Measurements from ENCODE around the gene UBE4B.
"Not testable (repeated sequence)": the region's sequence is repeated elsewhere in the genome, so short reads cannot be mapped to it uniquely, and the experiment has no call there.

The UBE4B gene

DNA sequence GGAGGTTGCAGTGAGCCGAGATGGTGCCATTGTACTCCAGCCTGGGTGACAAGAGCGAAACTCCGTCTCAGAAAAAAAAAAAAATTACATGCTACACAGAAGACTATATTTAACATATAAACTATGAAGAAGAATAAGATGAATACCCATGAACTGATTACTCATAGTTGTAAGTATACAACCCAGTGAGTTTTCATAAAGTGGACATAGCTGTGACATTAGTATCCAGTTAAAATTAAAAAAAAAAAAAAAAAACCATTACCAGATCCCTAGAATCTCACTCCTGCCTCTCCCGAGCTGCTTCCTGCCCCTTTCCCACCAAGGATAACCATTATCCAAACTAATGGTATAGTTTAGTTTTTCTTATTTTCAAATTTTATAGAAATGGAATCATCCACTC lies 37.4 kb downstream of the UBE4B start:
- H3K4me3 ChIP-seq (ENCODE audit: low read depth, low read length), result no peak overlapping the region

DNA sequence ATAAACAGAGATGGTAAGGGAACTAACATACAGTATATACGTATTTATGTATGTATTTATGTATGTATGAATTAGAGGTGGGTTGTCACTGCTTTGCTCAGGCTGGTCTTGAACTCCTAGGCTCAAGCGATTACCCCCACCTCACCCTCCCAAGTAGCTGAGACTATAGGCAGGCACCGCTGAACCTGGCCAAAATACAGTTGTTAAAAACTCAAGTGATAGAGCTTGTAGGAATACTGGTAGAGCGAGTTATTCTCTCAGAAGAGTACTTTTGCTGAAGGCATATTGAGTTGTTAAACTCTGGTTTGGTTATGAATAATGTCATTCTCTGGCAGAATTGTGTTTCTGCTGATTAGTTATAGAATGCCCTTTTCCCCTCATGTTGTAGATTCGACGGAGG lies 38.9 kb downstream of the UBE4B start:
- no peak overlapping the region for H3K4me3 ChIP-seq (ENCODE audit: low read depth, low read length)

DNA sequence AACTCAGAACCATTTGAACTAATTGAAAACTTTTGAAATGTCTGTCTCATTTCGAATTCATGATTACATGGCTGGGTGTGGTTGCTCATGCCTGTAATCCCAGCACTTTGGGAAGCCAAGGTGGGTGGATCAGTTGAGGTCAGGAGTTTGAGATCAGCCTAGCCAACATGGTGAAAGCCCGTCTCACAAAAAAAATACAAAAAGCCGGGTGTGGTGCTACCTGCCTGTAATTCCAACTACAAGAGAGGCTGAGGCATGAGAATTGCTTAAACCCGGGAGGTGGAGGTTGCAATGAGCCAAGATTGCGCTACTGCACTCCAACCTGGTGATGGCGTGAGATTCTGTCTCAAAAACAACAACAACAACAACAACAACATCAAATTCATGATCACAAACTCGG lies 40.6 kb downstream of the UBE4B start:
- not testable (repeated sequence) for H3K4me3 ChIP-seq (ENCODE audit: low read depth, low read length)

DNA sequence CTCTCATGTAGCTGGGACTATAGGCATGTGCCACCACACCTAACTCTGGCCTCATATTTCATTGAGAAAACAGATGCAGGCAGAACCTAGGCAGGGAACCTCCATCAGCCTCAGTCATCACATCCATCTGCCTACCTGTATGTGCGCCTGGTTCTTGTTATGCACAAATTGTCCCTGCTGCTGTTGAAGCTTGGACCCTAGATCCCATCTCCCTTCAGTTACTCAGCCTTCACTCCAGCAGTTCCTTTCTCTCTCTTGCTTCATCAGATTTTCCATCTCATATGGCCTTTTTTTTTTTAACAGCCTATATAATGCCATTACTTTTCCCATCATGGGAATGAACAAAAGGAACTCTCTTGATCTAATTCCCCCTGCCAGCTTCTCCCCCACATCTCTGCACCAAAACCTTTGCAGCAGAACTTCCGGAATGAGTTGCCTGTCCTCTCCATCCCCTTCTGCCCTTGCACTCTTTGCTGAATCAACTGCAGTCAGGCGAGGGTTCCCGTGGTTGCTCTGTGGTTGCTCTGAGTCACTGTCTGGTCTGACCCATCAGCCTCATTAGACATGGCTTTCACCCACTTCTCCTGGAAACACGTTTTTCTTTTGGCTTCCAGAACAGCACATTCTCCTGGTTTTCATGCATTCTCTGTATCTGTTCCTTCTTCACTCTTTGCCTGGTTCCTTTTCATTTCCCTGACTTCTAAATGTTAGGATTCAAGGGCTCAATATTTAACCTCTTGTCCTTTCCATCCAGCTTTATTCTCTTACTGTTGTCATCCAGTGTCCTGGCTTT lies 41.5 kb downstream of the UBE4B start:
- no peak overlapping the region for H3K4me3 ChIP-seq (ENCODE audit: low read depth, low read length)

DNA sequence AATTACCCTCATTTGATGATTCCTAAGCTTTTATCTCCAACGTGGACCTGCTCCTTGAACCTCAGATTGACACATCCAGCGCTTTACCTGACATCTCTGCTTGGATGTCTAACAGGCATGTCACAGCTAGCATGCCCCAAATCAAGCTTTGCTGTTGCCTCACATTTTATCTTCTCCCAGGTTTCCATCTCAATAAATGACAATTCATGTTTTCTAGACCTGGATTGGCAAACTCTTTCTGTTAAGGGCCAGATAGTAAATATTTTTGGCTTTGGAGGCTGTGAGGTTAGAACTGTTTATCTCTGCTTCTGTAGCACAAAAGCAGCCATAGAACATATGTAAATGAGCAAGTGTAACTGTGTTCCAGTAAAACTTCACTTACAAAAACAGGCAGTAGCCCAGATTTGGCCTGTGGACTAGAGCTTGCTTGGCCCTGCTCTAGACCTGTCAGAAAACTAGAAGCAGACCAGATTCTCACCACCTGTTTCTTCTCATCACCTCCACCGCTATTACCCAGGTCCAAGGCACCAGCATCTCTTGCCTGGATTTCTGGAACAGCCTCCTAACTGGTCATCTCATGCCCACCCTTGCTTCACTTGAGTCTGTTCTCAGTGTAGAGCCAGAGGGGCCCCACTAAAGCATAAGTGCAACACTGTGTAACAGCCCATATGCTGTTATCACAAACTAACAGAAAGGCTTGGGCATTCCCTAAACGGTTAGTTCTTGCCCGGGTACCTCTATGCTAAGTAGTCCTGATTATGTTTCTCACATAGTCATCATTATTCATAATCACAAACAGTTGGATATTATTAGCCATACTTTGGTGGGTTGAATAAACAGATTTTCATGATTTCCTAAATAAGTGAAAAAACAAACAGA lies 42.3 kb downstream of the UBE4B start:
- no peak overlapping the region for H3K4me3 ChIP-seq (ENCODE audit: low read depth, low read length)

DNA sequence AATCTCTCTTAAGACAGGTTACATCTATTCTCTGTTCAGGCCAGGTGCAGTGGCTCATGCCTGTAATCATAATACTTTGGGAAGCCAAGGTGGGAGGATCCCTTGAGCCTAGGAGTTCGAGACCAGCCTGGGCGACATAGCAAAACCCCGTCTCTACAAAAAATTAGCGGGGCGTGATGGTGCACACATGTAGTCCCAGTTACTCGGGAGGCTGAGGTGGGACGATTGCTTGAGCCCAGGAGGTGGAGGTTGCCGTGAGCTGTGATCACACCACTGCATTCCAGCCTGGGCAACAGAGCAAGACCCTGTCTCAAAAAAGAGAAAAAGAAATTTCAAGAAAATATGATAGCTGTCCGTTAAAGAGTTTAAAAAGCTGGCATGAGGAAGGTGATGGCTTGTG lies 43.0 kb downstream of the UBE4B start:
- H3K4me3 ChIP-seq (ENCODE audit: low read depth, low read length), result no peak overlapping the region

DNA sequence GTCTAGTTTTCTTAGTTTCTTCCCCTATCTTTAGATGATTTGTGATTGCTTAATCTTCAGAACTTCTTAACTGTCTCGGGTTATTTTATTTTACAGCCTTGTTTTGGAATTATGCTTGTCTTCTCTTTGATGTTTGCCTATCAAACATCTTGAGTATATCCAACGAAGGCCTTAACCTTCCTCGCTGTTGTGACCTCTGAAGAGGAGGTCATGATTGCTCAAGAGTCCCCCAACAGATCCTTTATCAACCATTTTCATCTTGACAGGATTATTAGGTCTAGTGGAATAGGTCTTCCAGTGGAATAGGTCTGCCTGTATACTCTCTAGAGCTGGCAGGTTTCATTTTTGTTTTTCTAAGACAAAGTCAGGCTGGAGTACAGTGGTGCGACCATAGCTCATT lies 45.7 kb downstream of the UBE4B start:
- H3K4me3 ChIP-seq (ENCODE audit: low read depth, low read length), result no peak overlapping the region

DNA sequence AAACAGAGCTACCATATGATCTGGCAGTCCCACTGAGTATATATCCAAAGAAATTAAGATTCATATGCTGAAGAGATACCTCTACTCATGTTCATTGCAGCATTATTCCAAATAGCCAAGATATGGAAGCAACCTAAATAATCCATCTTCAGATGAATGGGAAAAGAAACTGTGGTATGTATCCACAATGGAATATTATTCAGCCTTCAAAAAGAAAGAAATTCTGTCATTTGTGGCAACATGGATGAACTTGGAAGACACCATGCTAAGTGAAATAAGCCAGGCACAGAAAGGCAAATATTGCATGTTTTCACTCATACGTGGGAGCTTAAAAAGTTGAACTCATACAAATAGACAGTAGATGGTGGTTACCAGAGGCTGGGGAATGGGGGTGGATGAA lies 47.8 kb downstream of the UBE4B start:
- no peak overlapping the region for H3K4me3 ChIP-seq (ENCODE audit: low read depth, low read length)

DNA sequence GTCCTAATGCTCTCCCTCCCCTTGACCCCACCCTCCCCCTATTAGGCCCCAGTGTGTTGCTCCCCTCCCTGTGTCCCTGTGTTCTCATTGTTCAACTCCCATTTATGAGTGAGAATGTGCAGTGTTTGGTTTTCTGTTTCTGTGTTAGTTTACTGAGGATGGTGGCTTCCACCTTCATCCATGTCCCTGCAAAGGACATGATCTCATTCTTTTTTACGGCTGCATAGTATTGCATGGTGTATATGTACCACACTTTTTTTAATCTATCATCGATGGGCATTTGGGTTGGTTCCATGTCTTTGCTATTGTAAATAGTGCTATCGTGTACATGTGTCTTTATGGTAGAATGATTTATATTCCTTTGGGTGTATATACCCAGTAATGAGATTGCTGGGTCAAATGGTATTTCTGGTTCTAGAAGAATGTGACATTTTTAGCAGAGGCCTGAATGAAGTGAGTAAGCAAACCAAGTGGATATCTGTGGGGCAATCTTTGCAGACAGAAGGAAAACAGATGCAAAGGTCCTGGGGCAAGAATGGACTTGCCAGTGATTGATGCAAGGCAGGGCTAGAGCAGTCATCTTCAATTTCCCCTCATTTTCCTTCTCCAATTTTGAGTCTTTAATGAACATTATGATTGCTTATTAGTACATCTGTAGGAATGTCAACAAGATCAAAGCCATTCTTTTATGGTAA lies 50.2 kb downstream of the UBE4B start:
- no peak overlapping the region for H3K4me3 ChIP-seq (ENCODE audit: low read depth, low read length)

DNA sequence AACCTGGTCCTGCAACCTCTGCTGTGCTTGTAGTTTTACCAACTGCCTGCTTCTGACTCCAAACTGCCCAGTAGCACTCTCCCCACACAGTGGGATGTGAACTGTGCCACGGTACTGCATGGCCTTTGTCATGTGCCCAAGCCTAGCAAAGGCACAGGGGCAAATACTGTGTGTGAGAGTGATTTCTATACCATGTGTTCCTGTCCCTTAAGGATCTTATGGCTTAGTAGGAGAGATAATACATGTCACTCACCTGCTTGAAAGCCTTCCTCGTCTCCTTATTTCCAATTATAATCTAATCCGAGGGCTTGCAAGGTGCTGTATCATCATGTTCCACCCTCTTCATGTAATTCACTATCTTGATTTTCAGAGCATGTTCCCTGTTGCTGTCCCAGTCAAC lies 51.3 kb downstream of the UBE4B start:
- no peak overlapping the region for H3K4me3 ChIP-seq (ENCODE audit: low read depth, low read length)

DNA sequence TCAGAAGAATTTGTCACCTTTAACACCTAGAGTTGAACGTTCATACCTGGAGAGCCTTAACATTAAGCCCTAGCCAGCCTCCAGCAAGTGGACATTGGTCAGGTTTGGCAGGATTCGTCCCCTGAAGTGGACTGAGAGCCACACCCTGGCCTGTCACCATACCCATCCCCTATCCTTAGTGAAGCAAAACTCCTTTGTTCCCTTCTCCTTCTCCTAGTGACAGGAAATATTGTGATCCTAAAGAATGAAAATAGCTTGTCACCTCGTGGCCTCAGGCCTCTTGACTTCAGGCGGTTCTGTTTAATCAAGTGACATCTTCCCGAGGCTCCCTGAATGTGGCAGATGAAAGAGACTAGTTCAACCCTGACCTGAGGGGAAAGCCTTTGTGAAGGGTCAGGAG lies 52.3 kb downstream of the UBE4B start:
- H3K4me3 ChIP-seq (ENCODE audit: low read depth, low read length), result no peak overlapping the region

DNA sequence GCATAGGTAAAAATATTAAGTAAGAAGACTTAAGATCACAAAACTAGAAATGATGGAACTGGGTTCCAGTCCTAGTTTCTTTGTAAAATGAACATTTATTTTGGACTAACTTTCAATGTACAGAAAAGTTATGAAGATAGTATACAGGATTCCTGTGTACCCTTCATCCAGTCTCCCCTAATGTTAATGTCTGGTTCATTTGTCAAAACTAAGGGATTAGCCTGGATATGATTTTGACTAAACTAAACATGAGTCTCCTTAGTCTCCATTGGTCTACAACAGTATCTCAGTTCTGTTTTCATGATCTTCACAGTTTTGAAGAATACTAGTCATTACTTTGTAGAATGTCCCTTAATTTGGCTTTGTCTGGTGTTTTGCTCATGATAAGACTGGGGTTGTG lies 54.5 kb downstream of the UBE4B start:
- no peak overlapping the region for H3K4me3 ChIP-seq (ENCODE audit: low read depth, low read length)

DNA sequence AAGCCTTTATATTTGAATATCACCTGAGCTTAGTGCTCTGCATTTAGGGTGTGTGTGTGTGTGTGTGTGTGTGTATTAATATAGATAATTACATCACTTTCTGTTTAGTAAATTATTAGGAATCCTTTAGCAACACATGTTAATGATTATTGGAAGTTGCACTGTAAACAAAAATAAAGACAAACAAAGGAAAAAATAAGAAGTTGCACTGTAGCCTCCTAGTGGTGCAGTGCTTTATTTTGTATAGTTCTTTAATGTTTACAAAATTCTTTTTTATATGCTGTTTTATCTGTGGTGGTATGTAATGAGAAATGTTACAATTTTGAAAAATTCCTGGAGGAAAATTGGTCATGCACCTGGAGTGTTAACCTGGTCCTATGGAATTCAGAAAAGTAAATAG lies 69.2 kb downstream of the UBE4B start:
- H3K4me3 ChIP-seq (ENCODE audit: low read depth, low read length), result no peak overlapping the region

DNA sequence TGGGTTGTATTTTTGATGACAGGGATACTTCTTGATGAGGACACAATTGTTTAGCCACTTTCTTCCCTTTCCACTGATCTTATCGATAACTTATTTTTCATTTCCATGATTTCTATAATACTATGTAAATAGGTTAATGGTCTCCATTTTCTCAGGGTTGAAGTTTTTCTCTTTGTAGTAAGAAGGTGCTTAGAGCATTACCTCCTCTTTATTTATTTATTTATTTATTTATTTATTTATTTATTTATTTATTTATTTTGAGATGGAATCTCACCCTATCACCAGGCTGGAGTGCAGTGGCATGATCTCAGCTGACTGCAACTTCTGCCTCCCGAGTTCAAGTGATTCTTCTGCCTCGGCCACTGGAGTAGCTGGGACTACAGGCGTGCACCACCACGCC lies 70.4 kb downstream of the UBE4B start:
- no peak overlapping the region for H3K4me3 ChIP-seq (ENCODE audit: low read depth, low read length)

DNA sequence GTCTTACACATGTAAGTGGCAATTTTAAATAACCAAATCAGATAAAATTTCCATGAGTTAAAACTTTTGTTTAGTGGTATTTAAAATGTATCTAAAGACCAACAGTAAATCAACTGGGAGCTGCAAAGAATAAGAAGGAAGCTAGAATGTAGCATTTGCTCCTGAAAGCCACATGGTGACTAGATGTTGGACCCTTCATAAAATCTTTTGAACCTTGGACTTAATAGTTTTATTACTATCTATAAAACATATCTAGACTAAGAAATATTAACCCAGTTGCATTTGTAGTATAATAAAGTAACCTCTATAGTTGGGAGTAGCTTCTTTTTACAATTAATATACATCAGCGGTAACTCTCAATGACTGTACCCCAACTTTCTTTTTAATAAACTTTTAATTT lies 72.1 kb downstream of the UBE4B start:
- H3K4me3 ChIP-seq (ENCODE audit: low read depth, low read length), result no peak overlapping the region

DNA sequence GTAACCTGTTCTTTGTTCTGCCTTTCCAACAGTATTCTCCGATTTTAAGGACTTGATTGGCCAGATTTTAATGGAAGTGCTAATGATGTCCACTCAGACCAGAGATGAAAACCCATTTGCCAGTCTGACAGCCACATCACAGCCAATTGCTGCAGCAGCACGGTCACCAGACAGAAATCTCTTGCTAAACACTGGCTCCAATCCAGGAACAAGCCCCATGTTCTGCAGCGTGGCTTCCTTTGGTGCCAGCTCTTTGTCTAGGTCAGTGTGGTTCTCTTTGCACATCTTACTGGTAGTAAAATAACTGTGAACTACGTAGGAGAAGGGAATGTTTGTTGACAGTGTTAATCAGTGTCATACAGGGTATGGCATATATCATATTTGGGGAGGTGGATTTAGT lies 72.7 kb downstream of the UBE4B start:
- H3K4me3 ChIP-seq (ENCODE audit: low read depth, low read length), result no peak overlapping the region

DNA sequence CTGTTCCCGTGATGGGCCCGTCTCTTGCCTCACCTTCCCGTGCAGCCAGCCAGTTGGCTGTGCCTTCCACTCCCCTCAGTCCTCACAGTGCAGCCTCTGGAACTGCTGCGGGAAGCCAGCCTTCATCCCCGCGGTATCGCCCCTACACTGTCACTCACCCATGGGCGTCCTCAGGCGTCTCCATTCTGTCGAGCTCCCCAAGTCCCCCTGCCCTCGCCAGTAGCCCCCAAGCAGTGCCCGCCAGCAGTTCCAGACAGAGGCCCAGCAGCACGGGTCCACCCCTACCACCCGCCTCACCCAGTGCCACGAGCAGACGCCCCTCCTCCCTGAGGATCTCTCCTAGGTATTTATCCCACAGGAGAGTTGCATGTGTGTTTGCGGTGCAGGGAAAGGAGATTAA lies 73.5 kb downstream of the UBE4B start:
- no peak overlapping the region for H3K4me3 ChIP-seq (ENCODE audit: low read depth, low read length)

DNA sequence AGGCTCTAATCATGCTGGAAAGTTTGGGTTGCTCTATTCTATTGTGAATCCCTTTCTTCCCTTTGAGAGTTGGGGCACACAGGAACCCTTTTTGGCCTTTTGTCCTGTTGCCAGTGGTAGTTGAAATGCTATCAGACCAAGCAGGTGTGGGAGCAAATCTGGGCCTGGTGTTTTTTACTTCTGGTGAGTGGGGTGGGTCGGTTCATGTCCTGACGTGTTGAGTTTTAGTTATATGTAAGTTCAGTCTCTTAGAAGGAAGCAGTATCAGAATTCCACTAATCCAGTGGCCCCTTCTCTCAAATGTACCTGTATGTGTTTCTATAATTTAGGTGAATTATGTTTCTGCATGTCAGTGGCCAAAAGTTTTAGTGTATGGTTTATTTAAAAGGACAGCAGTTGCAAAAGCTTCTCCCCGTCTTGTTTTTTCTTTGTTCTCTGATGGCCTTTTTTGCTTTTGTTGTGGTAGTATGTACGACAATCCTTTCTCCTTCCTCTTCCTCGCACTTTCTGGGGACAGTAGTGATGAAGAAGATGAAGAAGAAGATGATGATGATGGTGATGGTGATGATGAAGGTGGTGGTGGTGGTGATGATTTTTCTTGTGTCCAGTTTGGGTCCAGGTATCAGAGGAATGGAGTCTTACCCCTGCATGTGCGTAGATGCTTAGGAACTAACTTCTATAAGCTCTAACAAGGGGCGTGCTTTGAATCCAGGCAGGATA lies 74.2 kb downstream of the UBE4B start:
- no peak overlapping the region for H3K4me3 ChIP-seq (ENCODE audit: low read depth, low read length)

DNA sequence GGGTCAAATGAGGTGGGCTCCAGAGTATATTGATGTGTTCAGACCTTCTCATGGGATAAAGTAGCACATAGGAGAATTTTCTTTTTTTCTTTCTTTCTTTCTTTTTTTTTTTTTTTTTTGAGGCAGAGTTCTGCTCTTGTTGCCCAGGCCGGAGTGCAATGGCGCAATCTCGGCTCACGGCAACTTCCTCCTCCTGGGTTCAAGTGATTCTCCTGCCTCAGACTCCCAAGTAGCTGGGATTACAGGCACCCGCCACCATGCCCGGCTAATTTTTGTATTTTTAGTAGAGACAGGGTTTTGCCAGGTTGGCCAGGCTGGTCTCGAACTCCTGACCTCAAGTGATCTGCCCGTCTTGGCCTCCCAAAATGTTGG lies 74.7 kb downstream of the UBE4B start:
- not testable (repeated sequence) for H3K4me3 ChIP-seq (ENCODE audit: low read depth, low read length)

DNA sequence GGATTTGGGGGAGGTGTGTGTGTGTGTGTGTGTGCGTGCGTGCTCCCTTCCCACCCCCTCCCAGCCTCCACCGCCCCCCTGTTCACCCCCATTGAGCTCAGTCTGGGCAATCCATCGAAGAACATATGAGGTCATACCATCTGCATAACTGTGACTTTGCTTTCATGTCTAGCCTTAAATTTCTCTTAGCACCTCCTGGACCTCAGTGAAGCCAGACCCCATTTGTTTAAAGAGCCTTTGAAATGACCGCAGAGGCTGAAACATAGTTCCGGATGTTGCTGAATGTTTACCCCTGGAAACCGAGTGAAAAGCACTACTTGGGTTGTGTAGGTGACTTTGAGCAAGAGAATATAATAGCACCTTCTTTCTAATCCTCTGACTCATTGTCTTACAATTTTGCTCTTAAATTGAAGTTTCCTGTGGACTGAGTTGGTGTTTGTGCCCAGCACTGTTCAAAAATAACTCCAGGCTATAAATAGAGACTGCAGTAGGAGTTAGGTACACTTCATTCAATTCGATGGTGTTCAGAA lies 75.4 kb downstream of the UBE4B start:
- no peak overlapping the region for H3K4me3 ChIP-seq (ENCODE audit: low read depth, low read length)

Measured in iPS-11a (cell line).